HepG2 (cell line): ENCODE data around the gene METAP1. TPM values are rescaled to one million over a fixed set of nuclear protein-coding genes. Genes with fewer than 3 reads are reported as not detected.

Source experiments
- CBFB ChIP-seq: sonication (generic); formaldehyde crosslinking; IDR thresholded peaks from 2 replicates; pipeline ENCODE4 v1.4.0; 2020; ENCODE audit warnings: missing genetic modification reagents
- CHD4 ChIP-seq: fragments of 200-600 bp; sonication (generic); IDR thresholded peaks from 2 replicates; pipeline ENCODE4 v1.7.0; 2017; ENCODE audit warnings: mild to moderate bottlenecking, low read length, borderline replicate concordance
- FOSL2 ChIP-seq: sonication (generic); formaldehyde crosslinking; IDR thresholded peaks from 2 replicates; pipeline ENCODE4 v1.4.0; 2020; ENCODE audit warnings: missing genetic modification reagents
- JUNB ChIP-seq: sonication (generic); formaldehyde crosslinking; IDR thresholded peaks from 2 replicates; pipeline ENCODE4 v1.8.0; 2022; ENCODE audit warnings: missing genetic modification reagents, mild to moderate bottlenecking, borderline replicate concordance
- KLF13 ChIP-seq: sonication (generic); formaldehyde crosslinking; IDR thresholded peaks from 2 replicates; pipeline ENCODE4 v1.4.0; 2020; ENCODE audit warnings: mild to moderate bottlenecking, missing genetic modification reagents
- PHF21A ChIP-seq: sonication (generic); formaldehyde crosslinking; IDR thresholded peaks from 2 replicates; pipeline ENCODE4 v1.5.0; 2020; ENCODE audit warnings: mild to moderate bottlenecking, missing genetic modification reagents
- SRSF1 ChIP-seq: fragments of 200-400 bp; formaldehyde crosslinking; optimal IDR thresholded peaks from 2 replicates; pipeline ENCODE3; 2017; ENCODE audit warnings: mild to moderate bottlenecking, low read depth, low read length, moderate library complexity
- ZNF382 ChIP-seq: sonication (generic); formaldehyde crosslinking; IDR thresholded peaks from 2 replicates; pipeline ENCODE4 v1.5.0; 2020; ENCODE audit warnings: missing genetic modification reagents, mild to moderate bottlenecking, borderline replicate concordance
- ZNF607 ChIP-seq: sonication (generic); formaldehyde crosslinking; IDR thresholded peaks from 2 replicates; pipeline ENCODE4 v1.5.1; 2020; ENCODE audit warnings: missing genetic modification reagents, mild to moderate bottlenecking, borderline replicate concordance
- ZNF614 ChIP-seq: IDR thresholded peaks from 2 replicates; pipeline ENCODE4 v1.6.1; 2018; ENCODE audit warnings: missing biosample characterization, missing genetic modification reagents, inconsistent platforms, borderline replicate concordance
- ZNF75D ChIP-seq: sonication (generic); formaldehyde crosslinking; IDR thresholded peaks from 2 replicates; pipeline ENCODE4 v1.8.1; 2023; ENCODE audit warnings: missing genetic modification reagents, mild to moderate bottlenecking, borderline replicate concordance
- ZNF883 ChIP-seq: sonication (generic); formaldehyde crosslinking; IDR thresholded peaks from 2 replicates; pipeline ENCODE4 v1.5.1; 2020; ENCODE audit warnings: mild to moderate bottlenecking, missing genetic modification reagents; ENCODE audit errors: not compliant biosample characterization
- polyA plus RNA-seq, 8 experiments: library from polyadenylated mRNA; depleted of rRNA in 3 of 8; stranded (reverse) in 7 of 8; unstranded in 1 of 8; fragments of >200 nt; fragmentation: Illumina TruSeq in 4 of 8; extraction: Trizol in 4 of 8; gene quantifications; 2 replicates each; pipeline versions ENCODE4 v1.2.1 to v1.2.3, GENCODE V29; 2011 to 2016; ENCODE audit warnings: low read depth in 4 of 8, missing spikeins in 1 of 8, mixed read lengths in 1 of 8; ENCODE audit not compliant: insufficient read depth in 1 of 8
- total RNA-seq, 5 experiments: library from RNA; depleted of rRNA; stranded (reverse); fragments of >200 nt; fragmentation: Illumina TruSeq; extraction: Trizol; gene quantifications; 2 replicates each; pipeline ENCODE4 v1.2.3, GENCODE V29; 2016; ENCODE audit warnings: low read depth in 1 of 5
- TF ChIP-seq, protein P1 (sequence below): sonication (generic); formaldehyde crosslinking; IDR thresholded peaks from 2 replicates; pipeline ENCODE4 v1.4.0; 2020; ENCODE audit warnings: missing genetic modification reagents
- TF ChIP-seq, protein P2 (sequence below): sonication (generic); formaldehyde crosslinking; IDR thresholded peaks from 2 replicates; pipeline ENCODE4 v1.4.0; 2020; ENCODE audit warnings: missing genetic modification reagents
- TF ChIP-seq, protein P3 (sequence below): fragments of 450-650 bp; IDR thresholded peaks from 2 replicates; pipeline ENCODE4 v1.6.1; 2017
- TF ChIP-seq, protein P4 (sequence below): sonication (generic); formaldehyde crosslinking; IDR thresholded peaks from 2 replicates; pipeline ENCODE4 v1.4.0; 2020; ENCODE audit warnings: missing genetic modification reagents, borderline replicate concordance

The METAP1 gene
- total and polyA plus RNA-seq, 2 of the 13 experiments (the other 11 are each of a cell fraction or from before 2014, with no cell fraction given): 44.9 to 53.5 TPM

DNA sequence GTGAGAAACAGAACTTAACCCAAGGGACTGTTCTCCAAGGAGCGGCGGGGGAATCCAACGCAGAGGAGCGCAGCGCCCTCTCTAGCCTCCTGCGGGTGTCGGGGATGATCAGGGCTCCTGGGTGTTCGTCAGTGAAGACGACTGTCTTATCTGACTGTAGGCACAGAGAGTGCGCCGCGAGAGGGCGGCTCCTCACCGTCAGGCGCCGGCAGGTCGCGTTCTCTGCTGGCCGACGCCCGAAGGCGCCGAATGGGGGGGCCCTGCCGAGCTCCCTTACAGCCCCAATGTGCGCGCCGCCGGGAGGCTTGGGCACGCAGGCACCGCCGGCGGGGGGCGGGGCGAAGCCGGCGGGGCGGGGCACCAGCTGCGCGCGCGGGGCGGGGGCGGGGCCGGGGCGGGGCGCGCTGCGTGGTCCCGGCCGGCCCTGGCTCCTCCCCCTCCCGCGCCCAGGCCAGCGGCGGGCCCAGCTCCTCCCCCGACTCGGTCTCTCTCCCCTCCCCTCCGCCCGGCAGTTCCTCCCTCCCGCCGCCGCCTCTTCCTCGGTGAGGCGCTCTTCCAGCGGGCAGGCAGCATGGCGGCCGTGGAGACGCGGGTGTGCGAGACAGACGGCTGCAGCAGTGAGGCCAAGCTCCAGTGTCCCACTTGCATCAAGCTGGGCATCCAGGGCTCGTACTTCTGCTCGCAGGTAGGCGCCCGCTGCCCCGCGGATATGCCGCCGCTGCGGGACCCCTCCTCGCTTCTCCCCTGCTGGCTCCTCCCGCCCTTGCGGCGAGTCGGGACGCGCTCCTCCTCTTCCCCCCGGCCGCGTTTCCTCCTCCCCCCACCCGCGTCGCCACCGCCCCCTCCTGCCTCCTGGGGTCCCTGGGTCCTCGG is at the start of gene METAP1 (continued):
- TF ChIP-seq, protein P1, sequence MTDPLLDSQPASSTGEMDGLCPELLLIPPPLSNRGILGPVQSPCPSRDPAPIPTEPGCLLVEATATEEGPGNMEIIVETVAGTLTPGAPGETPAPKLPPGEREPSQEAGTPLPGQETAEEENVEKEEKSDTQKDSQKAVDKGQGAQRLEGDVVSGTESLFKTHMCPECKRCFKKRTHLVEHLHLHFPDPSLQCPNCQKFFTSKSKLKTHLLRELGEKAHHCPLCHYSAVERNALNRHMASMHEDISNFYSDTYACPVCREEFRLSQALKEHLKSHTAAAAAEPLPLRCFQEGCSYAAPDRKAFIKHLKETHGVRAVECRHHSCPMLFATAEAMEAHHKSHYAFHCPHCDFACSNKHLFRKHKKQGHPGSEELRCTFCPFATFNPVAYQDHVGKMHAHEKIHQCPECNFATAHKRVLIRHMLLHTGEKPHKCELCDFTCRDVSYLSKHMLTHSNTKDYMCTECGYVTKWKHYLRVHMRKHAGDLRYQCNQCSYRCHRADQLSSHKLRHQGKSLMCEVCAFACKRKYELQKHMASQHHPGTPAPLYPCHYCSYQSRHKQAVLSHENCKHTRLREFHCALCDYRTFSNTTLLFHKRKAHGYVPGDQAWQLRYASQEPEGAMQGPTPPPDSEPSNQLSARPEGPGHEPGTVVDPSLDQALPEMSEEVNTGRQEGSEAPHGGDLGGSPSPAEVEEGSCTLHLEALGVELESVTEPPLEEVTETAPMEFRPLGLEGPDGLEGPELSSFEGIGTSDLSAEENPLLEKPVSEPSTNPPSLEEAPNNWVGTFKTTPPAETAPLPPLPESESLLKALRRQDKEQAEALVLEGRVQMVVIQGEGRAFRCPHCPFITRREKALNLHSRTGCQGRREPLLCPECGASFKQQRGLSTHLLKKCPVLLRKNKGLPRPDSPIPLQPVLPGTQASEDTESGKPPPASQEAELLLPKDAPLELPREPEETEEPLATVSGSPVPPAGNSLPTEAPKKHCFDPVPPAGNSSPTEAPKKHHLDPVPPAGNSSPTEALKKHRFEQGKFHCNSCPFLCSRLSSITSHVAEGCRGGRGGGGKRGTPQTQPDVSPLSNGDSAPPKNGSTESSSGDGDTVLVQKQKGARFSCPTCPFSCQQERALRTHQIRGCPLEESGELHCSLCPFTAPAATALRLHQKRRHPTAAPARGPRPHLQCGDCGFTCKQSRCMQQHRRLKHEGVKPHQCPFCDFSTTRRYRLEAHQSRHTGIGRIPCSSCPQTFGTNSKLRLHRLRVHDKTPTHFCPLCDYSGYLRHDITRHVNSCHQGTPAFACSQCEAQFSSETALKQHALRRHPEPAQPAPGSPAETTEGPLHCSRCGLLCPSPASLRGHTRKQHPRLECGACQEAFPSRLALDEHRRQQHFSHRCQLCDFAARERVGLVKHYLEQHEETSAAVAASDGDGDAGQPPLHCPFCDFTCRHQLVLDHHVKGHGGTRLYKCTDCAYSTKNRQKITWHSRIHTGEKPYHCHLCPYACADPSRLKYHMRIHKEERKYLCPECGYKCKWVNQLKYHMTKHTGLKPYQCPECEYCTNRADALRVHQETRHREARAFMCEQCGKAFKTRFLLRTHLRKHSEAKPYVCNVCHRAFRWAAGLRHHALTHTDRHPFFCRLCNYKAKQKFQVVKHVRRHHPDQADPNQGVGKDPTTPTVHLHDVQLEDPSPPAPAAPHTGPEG (CRISPR knock-in tag): no peak; the same call in 1 of the 2 replicates
- TF ChIP-seq CBFB (CRISPR knock-in tag): no peak
- no peak for TF ChIP-seq ZNF382 (CRISPR knock-in tag)
- TF ChIP-seq ZNF75D (CRISPR knock-in tag): no peak
- no peak for TF ChIP-seq JUNB (CRISPR knock-in tag)
- TF ChIP-seq ZNF607 (CRISPR knock-in tag): peak; percentile 88; the same call in 1 of the 2 replicates
- no peak for TF ChIP-seq CHD4
- TF ChIP-seq ZNF614: no peak
- TF ChIP-seq FOSL2 (CRISPR knock-in tag): 0 out of 2 replicates have a peak, but pooled peaks have one; percentile 33
- TF ChIP-seq, protein P2, sequence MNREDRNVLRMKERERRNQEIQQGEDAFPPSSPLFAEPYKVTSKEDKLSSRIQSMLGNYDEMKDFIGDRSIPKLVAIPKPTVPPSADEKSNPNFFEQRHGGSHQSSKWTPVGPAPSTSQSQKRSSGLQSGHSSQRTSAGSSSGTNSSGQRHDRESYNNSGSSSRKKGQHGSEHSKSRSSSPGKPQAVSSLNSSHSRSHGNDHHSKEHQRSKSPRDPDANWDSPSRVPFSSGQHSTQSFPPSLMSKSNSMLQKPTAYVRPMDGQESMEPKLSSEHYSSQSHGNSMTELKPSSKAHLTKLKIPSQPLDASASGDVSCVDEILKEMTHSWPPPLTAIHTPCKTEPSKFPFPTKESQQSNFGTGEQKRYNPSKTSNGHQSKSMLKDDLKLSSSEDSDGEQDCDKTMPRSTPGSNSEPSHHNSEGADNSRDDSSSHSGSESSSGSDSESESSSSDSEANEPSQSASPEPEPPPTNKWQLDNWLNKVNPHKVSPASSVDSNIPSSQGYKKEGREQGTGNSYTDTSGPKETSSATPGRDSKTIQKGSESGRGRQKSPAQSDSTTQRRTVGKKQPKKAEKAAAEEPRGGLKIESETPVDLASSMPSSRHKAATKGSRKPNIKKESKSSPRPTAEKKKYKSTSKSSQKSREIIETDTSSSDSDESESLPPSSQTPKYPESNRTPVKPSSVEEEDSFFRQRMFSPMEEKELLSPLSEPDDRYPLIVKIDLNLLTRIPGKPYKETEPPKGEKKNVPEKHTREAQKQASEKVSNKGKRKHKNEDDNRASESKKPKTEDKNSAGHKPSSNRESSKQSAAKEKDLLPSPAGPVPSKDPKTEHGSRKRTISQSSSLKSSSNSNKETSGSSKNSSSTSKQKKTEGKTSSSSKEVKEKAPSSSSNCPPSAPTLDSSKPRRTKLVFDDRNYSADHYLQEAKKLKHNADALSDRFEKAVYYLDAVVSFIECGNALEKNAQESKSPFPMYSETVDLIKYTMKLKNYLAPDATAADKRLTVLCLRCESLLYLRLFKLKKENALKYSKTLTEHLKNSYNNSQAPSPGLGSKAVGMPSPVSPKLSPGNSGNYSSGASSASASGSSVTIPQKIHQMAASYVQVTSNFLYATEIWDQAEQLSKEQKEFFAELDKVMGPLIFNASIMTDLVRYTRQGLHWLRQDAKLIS: no peak
- TF ChIP-seq, protein P3, sequence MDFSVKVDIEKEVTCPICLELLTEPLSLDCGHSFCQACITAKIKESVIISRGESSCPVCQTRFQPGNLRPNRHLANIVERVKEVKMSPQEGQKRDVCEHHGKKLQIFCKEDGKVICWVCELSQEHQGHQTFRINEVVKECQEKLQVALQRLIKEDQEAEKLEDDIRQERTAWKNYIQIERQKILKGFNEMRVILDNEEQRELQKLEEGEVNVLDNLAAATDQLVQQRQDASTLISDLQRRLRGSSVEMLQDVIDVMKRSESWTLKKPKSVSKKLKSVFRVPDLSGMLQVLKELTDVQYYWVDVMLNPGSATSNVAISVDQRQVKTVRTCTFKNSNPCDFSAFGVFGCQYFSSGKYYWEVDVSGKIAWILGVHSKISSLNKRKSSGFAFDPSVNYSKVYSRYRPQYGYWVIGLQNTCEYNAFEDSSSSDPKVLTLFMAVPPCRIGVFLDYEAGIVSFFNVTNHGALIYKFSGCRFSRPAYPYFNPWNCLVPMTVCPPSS: no peak
- peak; percentile 82 for TF ChIP-seq ZNF883 (CRISPR knock-in tag)
- TF ChIP-seq SRSF1: no peak
- TF ChIP-seq, protein P4, sequence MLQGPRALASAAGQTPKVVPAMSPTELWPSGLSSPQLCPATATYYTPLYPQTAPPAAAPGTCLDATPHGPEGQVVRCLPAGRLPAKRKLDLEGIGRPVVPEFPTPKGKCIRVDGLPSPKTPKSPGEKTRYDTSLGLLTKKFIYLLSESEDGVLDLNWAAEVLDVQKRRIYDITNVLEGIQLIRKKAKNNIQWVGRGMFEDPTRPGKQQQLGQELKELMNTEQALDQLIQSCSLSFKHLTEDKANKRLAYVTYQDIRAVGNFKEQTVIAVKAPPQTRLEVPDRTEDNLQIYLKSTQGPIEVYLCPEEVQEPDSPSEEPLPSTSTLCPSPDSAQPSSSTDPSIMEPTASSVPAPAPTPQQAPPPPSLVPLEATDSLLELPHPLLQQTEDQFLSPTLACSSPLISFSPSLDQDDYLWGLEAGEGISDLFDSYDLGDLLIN (CRISPR knock-in tag): 0 out of 2 replicates have a peak, but pooled peaks have one; percentile 27
- TF ChIP-seq PHF21A (CRISPR knock-in tag): peak; percentile 42; the same call in 1 of the 2 replicates
- TF ChIP-seq KLF13: no peak
